ENCODE results near the gene GNAZ.

The GNAZ gene

GRCh38 chr22:23065495-23066122 lies 4.7 kb upstream of the GNAZ start:
- no peak for DNase-seq

- no peak for DNase-seq
These were observed 3.9 kb upstream of the GNAZ start for GRCh38 chr22:23066200-23067022.

- DNase-seq, result no peak
These were observed 3.2 kb upstream of the GNAZ start for GRCh38 chr22:23067023-23067650.

GRCh38 chr22:23067691-23068090 lies 2.6 kb upstream of the GNAZ start:
- DNase-seq, result no peak

- DNase-seq, result no peak
These were observed 2.1 kb upstream of the GNAZ start for GRCh38 chr22:23068096-23068831.

GRCh38 chr22:23068832-23069385 lies 1.4 kb upstream of the GNAZ start:
- DNase-seq, result no peak

GRCh38 chr22:23069502-23070357 lies 589 bp upstream of the GNAZ start:
- DNase-seq, result peak; percentile 86

- no peak for DNase-seq
These were observed 1.1 kb downstream of the GNAZ start for GRCh38 chr22:23071230-23072076.

- no peak for DNase-seq
These were observed 2.0 kb downstream of the GNAZ start for GRCh38 chr22:23072077-23072910.

- DNase-seq, result no peak
These were observed 2.7 kb downstream of the GNAZ start for GRCh38 chr22:23072911-23073491.

- DNase-seq, result no peak
These were observed 3.4 kb downstream of the GNAZ start for GRCh38 chr22:23073526-23074229.

GRCh38 chr22:23074451-23074850 lies 4.1 kb downstream of the GNAZ start:
- DNase-seq, result no peak

GRCh38 chr22:23075050-23075449 lies 4.7 kb downstream of the GNAZ start:
- DNase-seq, result no peak

GRCh38 chr22:23075525-23076216 lies 5.4 kb downstream of the GNAZ start:
- no peak for DNase-seq

GRCh38 chr22:23076896-23077572 lies 6.7 kb downstream of the GNAZ start:
- no peak for DNase-seq

- no peak for DNase-seq
These were observed 7.5 kb downstream of the GNAZ start for GRCh38 chr22:23077627-23078461.

GRCh38 chr22:23078462-23078787 lies 8.1 kb downstream of the GNAZ start:
- DNase-seq, result no peak
